GM18873 (cell line): ENCODE measurements around the gene TNRC18.

Source experiments
- ATAC-seq: cut with Tn5 transposase; IDR thresholded peaks from one replicate; pipeline ENCODE4 v1.9.1; 2021; ENCODE audit warnings: mild to moderate bottlenecking, moderate library complexity, moderate number of reproducible peaks; ENCODE audit not compliant: unreplicated experiment, low FRiP score

Gene TNRC18

GRCh38 chr7:5452937-5453540 is 29.4 kb upstream of the TNRC18 start:
- ATAC-seq: no peak

GRCh38 chr7:5452470-5452899 is 28.9 kb upstream of the TNRC18 start:
- no peak for ATAC-seq

GRCh38 chr7:5451391-5451790 is 27.8 kb upstream of the TNRC18 start:
- no peak for ATAC-seq

GRCh38 chr7:5450549-5451327 is 27.1 kb upstream of the TNRC18 start:
- no peak for ATAC-seq

- ATAC-seq: no peak
These were observed 24.9 kb upstream of the TNRC18 start for GRCh38 chr7:5448378-5449037.

GRCh38 chr7:5445981-5446594 is 22.5 kb upstream of the TNRC18 start:
- no peak for ATAC-seq

GRCh38 chr7:5443678-5444077 is 20.0 kb upstream of the TNRC18 start:
- ATAC-seq: no peak

GRCh38 chr7:5442757-5443305 is 19.2 kb upstream of the TNRC18 start:
- no peak for ATAC-seq

GRCh38 chr7:5441840-5442503 is 18.3 kb upstream of the TNRC18 start:
- ATAC-seq: no peak

GRCh38 chr7:5439572-5440496 is 16.2 kb upstream of the TNRC18 start:
- ATAC-seq: no peak

GRCh38 chr7:5439209-5439571 is 15.6 kb upstream of the TNRC18 start:
- no peak for ATAC-seq

- ATAC-seq: no peak
These were observed 14.4 kb upstream of the TNRC18 start for GRCh38 chr7:5437987-5438386.

GRCh38 chr7:5437348-5437892 is 13.8 kb upstream of the TNRC18 start:
- no peak for ATAC-seq

- no peak for ATAC-seq
These were observed 12.5 kb upstream of the TNRC18 start for GRCh38 chr7:5436003-5436678.

GRCh38 chr7:5435291-5436002 is 11.8 kb upstream of the TNRC18 start:
- no peak for ATAC-seq

- ATAC-seq: no peak
These were observed 9.5 kb upstream of the TNRC18 start for GRCh38 chr7:5433181-5433580.

- no peak for ATAC-seq
These were observed 9.1 kb upstream of the TNRC18 start for GRCh38 chr7:5432691-5433090.

- ATAC-seq: no peak
These were observed 8.0 kb upstream of the TNRC18 start for GRCh38 chr7:5431560-5432015.
